Esophagus muscularis mucosa (tissue), 4 donors: ENCODE data around the gene FGFR2.

Experiments used
- CTCF ChIP-seq, 3 experiments: fragments of 200-600 bp in 2 of 3; fragments of 450-650 bp in 1 of 3; sonication (generic) in 2 of 3; IDR thresholded peaks; one replicate each; pipeline ENCODE4 v1.5.1; 2017 to 2019; ENCODE audit warnings: antibody characterized with exemption in 3 of 3, mild to moderate bottlenecking in 2 of 3, moderate library complexity in 1 of 3
- EP300 ChIP-seq: sonication (generic); formaldehyde crosslinking; IDR thresholded peaks from one replicate; pipeline ENCODE4 v1.6.1; 2017; ENCODE audit warnings: antibody characterized with exemption
- POLR2A ChIP-seq: fragments of 450-650 bp; IDR thresholded peaks from one replicate; pipeline ENCODE4 v1.6.1; 2017; ENCODE audit warnings: antibody characterized with exemption, moderate library complexity, mild to moderate bottlenecking, low read depth

- TF ChIP-seq CTCF (IDR thresholded peaks at IDR 0.05), result no peak
- TF ChIP-seq POLR2A, result no peak
- peak; percentile 57 for TF ChIP-seq EP300
Observed at GRCh38 chr10:121574519-121575166, 23.6 kb downstream of the FGFR2 start.
